Measurements from ENCODE around the gene NPIPA1. TPM values are rescaled to one million over a fixed set of nuclear protein-coding genes. Genes with fewer than 3 reads are reported as not detected.
"Not testable (repeated sequence)": the region's sequence is repeated elsewhere in the genome, so short reads cannot be mapped to it uniquely, and the experiment has no call there.

NPIPA1 gene
- total and polyA plus RNA-seq, 4 donors, result 24.0 to 221 (median 145) TPM

- H3K4me1 ChIP-seq (ENCODE audit: control insufficient read depth in 1 of 2, insufficient read depth in 2 of 2, low read length in 2 of 2); H3K9me3 ChIP-seq (ENCODE audit: control insufficient read depth, low read length); H3K36me3 ChIP-seq (ENCODE audit: control insufficient read depth in 1 of 2, insufficient read depth in 2 of 2, low read length in 1 of 2); ATAC-seq (ENCODE audit: low FRiP score); intact Hi-C loops (cut with DNase I); H3K27ac ChIP-seq (ENCODE audit: low read depth in 1 of 2, low read length in 2 of 2); H3K4me3 ChIP-seq (ENCODE audit: low read length in 2 of 2); H3K27me3 ChIP-seq (ENCODE audit: control insufficient read depth in 1 of 2, insufficient read depth in 2 of 2, low read length in 1 of 2): not testable (repeated sequence)
- WGBS, 2 donors, result 87 to 100% methylated on average over 2 to 7 of the region's 17 CpGs
- DNase-seq, result peak in 1 of 2 donors; percentile 4
Measured at GRCh38 chr16:14924359-14924758, 12.9 kb upstream of the NPIPA1 start.

GRCh38 chr16:14924982-14925381, 12.3 kb upstream of the NPIPA1 start:
- intact Hi-C loops (cut with DNase I); H3K4me3 ChIP-seq (ENCODE audit: low read length in 2 of 2); H3K27ac ChIP-seq (ENCODE audit: low read depth in 1 of 2, low read length in 2 of 2); H3K27me3 ChIP-seq (ENCODE audit: control insufficient read depth in 1 of 2, insufficient read depth in 2 of 2, low read length in 1 of 2); H3K9me3 ChIP-seq (ENCODE audit: control insufficient read depth, low read length); ATAC-seq (ENCODE audit: low FRiP score); H3K36me3 ChIP-seq (ENCODE audit: control insufficient read depth in 1 of 2, insufficient read depth in 2 of 2, low read length in 1 of 2); H3K4me1 ChIP-seq (ENCODE audit: control insufficient read depth in 1 of 2, insufficient read depth in 2 of 2, low read length in 2 of 2): not testable (repeated sequence)
- DNase-seq, result peak in 1 of 2 donors; percentile 15
- 97% methylated on average over 5 to 6 of the region's 18 CpGs for WGBS, 2 donors

GRCh38 chr16:14928064-14928714, 9.1 kb upstream of the NPIPA1 start:
- WGBS, 2 donors, result 66 to 69% methylated on average over 6 of the region's 31 CpGs
- H3K36me3 ChIP-seq (ENCODE audit: control insufficient read depth in 1 of 2, insufficient read depth in 2 of 2, low read length in 1 of 2); H3K9me3 ChIP-seq (ENCODE audit: control insufficient read depth, low read length); H3K4me1 ChIP-seq (ENCODE audit: control insufficient read depth in 1 of 2, insufficient read depth in 2 of 2, low read length in 2 of 2); H3K27ac ChIP-seq (ENCODE audit: low read depth in 1 of 2, low read length in 2 of 2); H3K27me3 ChIP-seq (ENCODE audit: control insufficient read depth in 1 of 2, insufficient read depth in 2 of 2, low read length in 1 of 2); H3K4me3 ChIP-seq (ENCODE audit: low read length in 2 of 2); intact Hi-C loops (cut with DNase I): not testable (repeated sequence)
- ATAC-seq (ENCODE audit: low FRiP score), result peak; percentile 87
- DNase-seq, result peak; percentile 46 to 77

- H3K27me3 ChIP-seq (ENCODE audit: control insufficient read depth in 1 of 2, insufficient read depth in 2 of 2, low read length in 1 of 2); H3K9me3 ChIP-seq (ENCODE audit: control insufficient read depth, low read length); intact Hi-C loops (cut with DNase I); H3K4me1 ChIP-seq (ENCODE audit: control insufficient read depth in 1 of 2, insufficient read depth in 2 of 2, low read length in 2 of 2); ATAC-seq (ENCODE audit: low FRiP score); H3K27ac ChIP-seq (ENCODE audit: low read depth in 1 of 2, low read length in 2 of 2); H3K36me3 ChIP-seq (ENCODE audit: control insufficient read depth in 1 of 2, insufficient read depth in 2 of 2, low read length in 1 of 2); H3K4me3 ChIP-seq (ENCODE audit: low read length in 2 of 2); DNase-seq: not testable (repeated sequence)
- WGBS, 2 donors, result 62 to 83% methylated on average over 14 to 19 of the region's 26 CpGs
Measured at GRCh38 chr16:14929176-14929575, 8.1 kb upstream of the NPIPA1 start.

- ATAC-seq (ENCODE audit: low FRiP score); H3K36me3 ChIP-seq (ENCODE audit: control insufficient read depth in 1 of 2, insufficient read depth in 2 of 2, low read length in 1 of 2); H3K4me1 ChIP-seq (ENCODE audit: control insufficient read depth in 1 of 2, insufficient read depth in 2 of 2, low read length in 2 of 2); H3K4me3 ChIP-seq (ENCODE audit: low read length in 2 of 2); H3K27ac ChIP-seq (ENCODE audit: low read depth in 1 of 2, low read length in 2 of 2); intact Hi-C loops (cut with DNase I); H3K9me3 ChIP-seq (ENCODE audit: control insufficient read depth, low read length); DNase-seq; H3K27me3 ChIP-seq (ENCODE audit: control insufficient read depth in 1 of 2, insufficient read depth in 2 of 2, low read length in 1 of 2): not testable (repeated sequence)
- WGBS, 2 donors, result 82 to 89% methylated on average over 8 to 10 of the region's 25 CpGs
Measured at GRCh38 chr16:14930246-14930645, 7.0 kb upstream of the NPIPA1 start.

GRCh38 chr16:14930971-14931370, 6.3 kb upstream of the NPIPA1 start:
- H3K27ac ChIP-seq (ENCODE audit: low read depth in 1 of 2, low read length in 2 of 2); H3K4me3 ChIP-seq (ENCODE audit: low read length in 2 of 2); H3K9me3 ChIP-seq (ENCODE audit: control insufficient read depth, low read length); H3K27me3 ChIP-seq (ENCODE audit: control insufficient read depth in 1 of 2, insufficient read depth in 2 of 2, low read length in 1 of 2); H3K4me1 ChIP-seq (ENCODE audit: control insufficient read depth in 1 of 2, insufficient read depth in 2 of 2, low read length in 2 of 2); H3K36me3 ChIP-seq (ENCODE audit: control insufficient read depth in 1 of 2, insufficient read depth in 2 of 2, low read length in 1 of 2); ATAC-seq (ENCODE audit: low FRiP score); intact Hi-C loops (cut with DNase I); DNase-seq: not testable (repeated sequence)
- 85 to 92% methylated on average over 8 to 9 of the region's 19 CpGs for WGBS, 2 donors

- WGBS, 2 donors, result 93% methylated on average over 24 to 32 of the region's 47 CpGs
- not testable (repeated sequence) for ATAC-seq (ENCODE audit: low FRiP score)
Measured at GRCh38 chr16:14932581-14933375, 4.5 kb upstream of the NPIPA1 start.

GRCh38 chr16:14937994-14938393, 751 bp downstream of the NPIPA1 start:
- 58 to 80% methylated on average over 1 to 6 of the region's 9 CpGs for WGBS, 2 donors
- intact Hi-C loops (cut with DNase I); DNase-seq: not testable (repeated sequence)

More at GRCh38 chr16:14932581-14933375, 4.5 kb upstream of the NPIPA1 start:
- intact Hi-C loops (cut with DNase I); H3K27ac ChIP-seq (ENCODE audit: low read depth in 1 of 2, low read length in 2 of 2); H3K9me3 ChIP-seq (ENCODE audit: control insufficient read depth, low read length); H3K36me3 ChIP-seq (ENCODE audit: control insufficient read depth in 1 of 2, insufficient read depth in 2 of 2, low read length in 1 of 2); H3K4me1 ChIP-seq (ENCODE audit: control insufficient read depth in 1 of 2, insufficient read depth in 2 of 2, low read length in 2 of 2); H3K27me3 ChIP-seq (ENCODE audit: control insufficient read depth in 1 of 2, insufficient read depth in 2 of 2, low read length in 1 of 2); H3K4me3 ChIP-seq (ENCODE audit: low read length in 2 of 2): not testable (repeated sequence)
- DNase-seq, result peak in 1 of 2 donors; percentile 36

GRCh38 chr16:14942686-14943085, 5.4 kb downstream of the NPIPA1 start:
- H3K9me3 ChIP-seq (ENCODE audit: control insufficient read depth, low read length); H3K36me3 ChIP-seq (ENCODE audit: control insufficient read depth in 1 of 2, insufficient read depth in 2 of 2, low read length in 1 of 2); H3K4me1 ChIP-seq (ENCODE audit: control insufficient read depth in 1 of 2, insufficient read depth in 2 of 2, low read length in 2 of 2); H3K27ac ChIP-seq (ENCODE audit: low read depth in 1 of 2, low read length in 2 of 2); ATAC-seq (ENCODE audit: low FRiP score); intact Hi-C loops (cut with DNase I); DNase-seq; H3K4me3 ChIP-seq (ENCODE audit: low read length in 2 of 2); H3K27me3 ChIP-seq (ENCODE audit: control insufficient read depth in 1 of 2, insufficient read depth in 2 of 2, low read length in 1 of 2): not testable (repeated sequence)
- WGBS, 2 donors, result 50 to 52% methylated on average over 3 of the region's 3 CpGs

More at GRCh38 chr16:14937994-14938393, 751 bp downstream of the NPIPA1 start:
- not testable (repeated sequence) for H3K4me1 ChIP-seq (ENCODE audit: control insufficient read depth in 1 of 2, insufficient read depth in 2 of 2, low read length in 2 of 2); H3K27me3 ChIP-seq (ENCODE audit: control insufficient read depth in 1 of 2, insufficient read depth in 2 of 2, low read length in 1 of 2); H3K9me3 ChIP-seq (ENCODE audit: control insufficient read depth, low read length); H3K36me3 ChIP-seq (ENCODE audit: control insufficient read depth in 1 of 2, insufficient read depth in 2 of 2, low read length in 1 of 2); ATAC-seq (ENCODE audit: low FRiP score); H3K27ac ChIP-seq (ENCODE audit: low read depth in 1 of 2, low read length in 2 of 2); H3K4me3 ChIP-seq (ENCODE audit: low read length in 2 of 2)
